H1 (cell line): ENCODE results near the gene VAPA. TPM values are rescaled to one million over a fixed set of nuclear protein-coding genes. Genes with fewer than 3 reads are reported as not detected.

Source experiments
- CTCF ChIA-PET: fragments of 300-600 bp; sonication (Branson Sonifier 250); formaldehyde crosslinking; loops from one replicate; lab custom pipeline; 2021; ENCODE audit not compliant: partially characterized antibody; lab: Charles Lee
- POLR2A ChIA-PET: fragments of 300-600 bp; sonication (Branson Sonifier 250); formaldehyde crosslinking; loops from one replicate; lab custom pipeline; 2021; ENCODE audit warnings: inconsistent platforms; ENCODE audit not compliant: partially characterized antibody; lab: Charles Lee
- DNase-seq, 2 experiments: peaks; one replicate each; pipeline versions ENCODE4 v3.0.0 to v3.0.0-alpha.2; 2010 to 2022; ENCODE audit warnings: low spot score in 2 of 2, low read depth in 1 of 2, mixed read lengths in 1 of 2
- FAIRE-seq: peaks from 2 replicates; lab custom pipeline; 2011; peaks lifted over from hg19 to GRCh38; lab: Jason Lieb, UNC
- H2AFZ ChIP-seq: 2 replicates; pipeline ENCODE4 v1.8.1; 2012; ENCODE audit warnings: low read length, inconsistent platforms
- H2AK5ac ChIP-seq: 2 replicates; pipeline ENCODE4 v1.6.1; 2013; ENCODE audit warnings: low read depth, low read length
- H2BK120ac ChIP-seq: replicated peaks from 2 replicates; pipeline ENCODE3; 2013; ENCODE audit warnings: low read depth, low read length, inconsistent platforms
- H2BK12ac ChIP-seq: 2 replicates; pipeline ENCODE4 v1.6.1; 2013; ENCODE audit warnings: low read depth, low read length
- H2BK15ac ChIP-seq: 2 replicates; pipeline ENCODE4 v1.6.1; 2013; ENCODE audit warnings: low read length
- H2BK20ac ChIP-seq: 2 replicates; pipeline ENCODE4 v1.6.1; 2013; ENCODE audit warnings: low read length
- H2BK5ac ChIP-seq: 2 replicates; pipeline ENCODE4 v1.6.1; 2013; ENCODE audit warnings: low read depth, low read length
- H3K14ac ChIP-seq: 2 replicates; pipeline ENCODE4 v1.6.1; 2013; ENCODE audit warnings: inconsistent platforms; ENCODE audit not compliant: insufficient read length
- H3K18ac ChIP-seq: 2 replicates; pipeline ENCODE4 v1.6.1; 2013; ENCODE audit warnings: low read length; ENCODE audit errors: extremely low read depth
- H3K23ac ChIP-seq: 2 replicates; pipeline ENCODE4 v1.6.1; 2013; ENCODE audit warnings: inconsistent platforms; ENCODE audit not compliant: insufficient read length
- H3K23me2 ChIP-seq: 2 replicates; pipeline ENCODE4 v1.6.1; 2013; ENCODE audit warnings: low read depth, low read length
- H3K27ac ChIP-seq: 2 replicates; pipeline ENCODE4 v1.6.1; 2011; ENCODE audit warnings: low read depth, low read length, inconsistent platforms
- H3K27me3 ChIP-seq, 4 experiments: replicated peaks in 1 of 4; 1 replicate in 1 of 4; 2 replicates in 3 of 4; pipeline versions ENCODE4 v1.6.1 to v1.8.1; 2011 to 2013; ENCODE audit warnings: low read length in 3 of 4, mild to moderate bottlenecking in 3 of 4, inconsistent platforms in 2 of 4, mixed read lengths in 2 of 4, moderate library complexity in 1 of 4; ENCODE audit not compliant: control insufficient read depth in 3 of 4, insufficient read depth in 3 of 4; ENCODE audit errors: extremely low read depth in 1 of 4
- H3K36me3 ChIP-seq, 4 experiments: 2 replicates each; pipeline versions ENCODE4 v1.6.1 to v1.8.1; 2011 to 2013; ENCODE audit warnings: mild to moderate bottlenecking in 4 of 4, low read length in 3 of 4, moderate library complexity in 2 of 4, control low read depth in 1 of 4, inconsistent platforms in 1 of 4; ENCODE audit not compliant: insufficient read depth in 4 of 4, control insufficient read depth in 2 of 4
- H3K4ac ChIP-seq: replicated peaks from 2 replicates; pipeline ENCODE3; 2013; ENCODE audit warnings: low read length, low read depth, mixed read lengths, inconsistent platforms; ENCODE audit not compliant: insufficient read length
- H3K4me1 ChIP-seq, 4 experiments: replicated peaks in 1 of 4; 1 replicate in 1 of 4; 2 replicates in 3 of 4; pipeline versions ENCODE4 v1.6.1 to v1.8.1; 2011 to 2013; ENCODE audit warnings: low read length in 3 of 4, inconsistent platforms in 2 of 4, mixed read lengths in 1 of 4; ENCODE audit not compliant: insufficient read depth in 4 of 4, control insufficient read depth in 3 of 4
- H3K4me2 ChIP-seq, 2 experiments: 2 replicates each; pipeline versions ENCODE4 v1.6.1 to v1.8.1; 2011 to 2013; ENCODE audit warnings: low read depth in 2 of 2, low read length in 2 of 2, control low read depth in 1 of 2, inconsistent platforms in 1 of 2, mild to moderate bottlenecking in 1 of 2; ENCODE audit not compliant: insufficient read depth in 1 of 2
- H3K4me3 ChIP-seq, 4 experiments: fragments of 200-600, 300-600 bp in 1 of 4; sonication (generic), shearing (Covaris generic), sonication (Bioruptor Twin) in 1 of 4; 2 replicates each; pipeline versions ENCODE4 v1.5.1 to v1.8.1; 2011 to 2016; ENCODE audit warnings: low read length in 4 of 4, low read depth in 3 of 4, control low read depth in 2 of 4, inconsistent platforms in 2 of 4, mild to moderate bottlenecking in 2 of 4, mixed read lengths in 1 of 4, moderate library complexity in 1 of 4; ENCODE audit not compliant: insufficient read depth in 2 of 4; ENCODE audit errors: extremely low read depth in 1 of 4
- H3K56ac ChIP-seq: replicated peaks from 2 replicates; pipeline ENCODE3; 2013; ENCODE audit warnings: low read depth, mild to moderate bottlenecking, mixed read lengths, low read length, inconsistent platforms; ENCODE audit not compliant: insufficient read length
- H3K79me1 ChIP-seq: 2 replicates; pipeline ENCODE4 v1.6.1; 2013; ENCODE audit warnings: low read depth, low read length, control low read depth
- H3K79me2 ChIP-seq, 2 experiments: 2 replicates each; pipeline versions ENCODE4 v1.6.1 to v1.8.1; 2012 to 2013; ENCODE audit warnings: low read length in 2 of 2, mild to moderate bottlenecking in 2 of 2, inconsistent platforms in 1 of 2; ENCODE audit not compliant: insufficient read depth in 2 of 2, control insufficient read depth in 1 of 2
- H3K9ac ChIP-seq, 4 experiments: replicated peaks in 1 of 4; 1 replicate in 1 of 4; 2 replicates in 3 of 4; pipeline versions ENCODE4 v1.6.1 to v1.8.1; 2011 to 2013; ENCODE audit warnings: low read depth in 3 of 4, low read length in 3 of 4, control low read depth in 2 of 4, mild to moderate bottlenecking in 2 of 4, moderate library complexity in 2 of 4, inconsistent platforms in 1 of 4; ENCODE audit errors: extremely low read depth in 1 of 4
- H3K9me3 ChIP-seq, 2 experiments: 2 replicates each; pipeline versions ENCODE4 v1.6.1 to v1.8.1; 2012 to 2013; ENCODE audit warnings: mild to moderate bottlenecking in 2 of 2, moderate library complexity in 2 of 2, control low read depth in 1 of 2, inconsistent platforms in 1 of 2, low read depth in 1 of 2, low read length in 1 of 2, mixed read lengths in 1 of 2; ENCODE audit not compliant: insufficient read depth in 2 of 2
- H4K20me1 ChIP-seq, 2 experiments: replicated peaks in 1 of 2; 2 replicates each; pipeline versions ENCODE3 to v1.8.1; 2011 to 2013; ENCODE audit warnings: inconsistent platforms in 2 of 2, low read length in 2 of 2, mild to moderate bottlenecking in 1 of 2; ENCODE audit not compliant: insufficient read depth in 2 of 2, control insufficient read depth in 1 of 2
- H4K5ac ChIP-seq: 2 replicates; pipeline ENCODE4 v1.6.1; 2013; ENCODE audit warnings: low read length, low read depth, mixed read lengths, inconsistent platforms; ENCODE audit not compliant: insufficient read length
- H4K8ac ChIP-seq: 2 replicates; pipeline ENCODE4 v1.8.0; 2013; ENCODE audit warnings: mild to moderate bottlenecking, moderate library complexity, low read length, inconsistent platforms; ENCODE audit not compliant: insufficient read depth; ENCODE audit errors: extremely low read depth
- H4K91ac ChIP-seq: replicated peaks from 2 replicates; pipeline ENCODE3; 2013; ENCODE audit warnings: low read length, mixed read lengths, inconsistent platforms; ENCODE audit not compliant: insufficient read length
- BACH1 ChIP-seq: IDR thresholded peaks from 2 replicates; pipeline ENCODE4 v1.6.1; 2012; ENCODE audit warnings: low read length, improper control_type of control experiment
- CBX5 ChIP-seq: fragments of 300-800, 300-1000 bp; sonication (generic); IDR thresholded peaks from 2 replicates; pipeline ENCODE4 v1.7.1; 2016; ENCODE audit warnings: antibody characterized with exemption, low read length, low read depth
- EZH2 ChIP-seq: fragments of 200-600 bp; sonication (generic); IDR thresholded peaks from 2 replicates; pipeline ENCODE4 v1.7.1; 2012; ENCODE audit warnings: low read depth, mild to moderate bottlenecking, moderate library complexity, low read length, inconsistent platforms; ENCODE audit not compliant: severe bottlenecking
- MAFK ChIP-seq: IDR thresholded peaks from 2 replicates; pipeline ENCODE4 v1.6.1; 2012; ENCODE audit warnings: low read depth, mild to moderate bottlenecking, improper control_type of control experiment, low read length
- PHF8 ChIP-seq: fragments of 200-600 bp; sonication (generic); conservative IDR thresholded peaks from 2 replicates; pipeline ENCODE4 v1.7.1; 2012; ENCODE audit warnings: low read depth, mild to moderate bottlenecking, inconsistent platforms, low read length, moderate library complexity
- RNF2 ChIP-seq: fragments of 200-900, 300-1000 bp; sonication (generic); IDR thresholded peaks from 2 replicates; pipeline ENCODE4 v1.7.1; 2016; ENCODE audit warnings: borderline replicate concordance, low read depth, mild to moderate bottlenecking, antibody characterized with exemption, low read length; ENCODE audit not compliant: poor library complexity, severe bottlenecking; ENCODE audit errors: missing control alignments
- SIN3A ChIP-seq, 2 experiments: IDR thresholded peaks in 1 of 2; conservative IDR thresholded peaks in 1 of 2; 2 replicates each; pipeline ENCODE4 v1.6.1; 2011 to 2012; ENCODE audit warnings: low read length in 2 of 2, improper control_type of control experiment in 1 of 2, low read depth in 1 of 2, mild to moderate bottlenecking in 1 of 2
- polyA plus RNA-seq, 7 experiments: library from polyadenylated mRNA; depleted of rRNA in 3 of 7; stranded (reverse) in 5 of 7; unstranded in 2 of 7; fragments of >200 nt in 5 of 7; fragments of 200-250 nt in 2 of 7; gene quantifications; 1 replicate in 5 of 7; 2 replicates in 1 of 7; 4 replicates in 1 of 7; pipeline versions ENCODE4 v1.2.1 to v1.2.3, GENCODE V29; 2011 to 2013; ENCODE audit warnings: missing spikeins in 2 of 7, mixed read lengths in 2 of 7
- total RNA-seq: library from RNA; stranded (reverse); fragmentation: NEBNext Ultra II Directional; extraction: Animal tissue kit (Norgen Biotek cat#: 25700); gene quantifications from 2 replicates; pipeline ENCODE4 v1.2.1, GENCODE V29; 2021

Gene VAPA
- total and polyA plus RNA-seq, 2 of the 8 experiments (the other 6 are each of a cell fraction or from before 2014, with no cell fraction given): 79.7 to 130 TPM

DNA sequence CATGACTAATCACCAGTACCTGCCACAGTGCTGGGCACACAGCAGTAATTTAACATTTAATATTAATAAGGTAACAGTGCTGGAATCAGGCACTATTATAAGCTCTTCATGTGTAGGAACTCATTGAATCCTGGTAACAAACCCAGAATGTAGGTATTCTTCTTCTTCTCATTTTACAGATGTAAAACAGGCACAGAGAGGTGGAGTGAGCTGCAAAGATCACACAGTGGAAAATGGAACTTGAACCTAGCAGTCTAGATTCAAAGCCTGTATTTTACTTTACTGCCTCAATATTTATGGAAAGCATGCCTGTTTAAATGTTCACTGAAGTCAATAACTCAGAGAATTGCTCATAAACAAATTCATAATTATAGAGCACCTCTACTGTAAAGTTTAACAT lies 3.7 kb upstream of the VAPA start:
- Histone ChIP-seq H2AK5ac (no peak overlapping the region), H3K23ac (no peak overlapping the region), H4K20me1 (peaks cover under 1 to 3% of the 10 kb centered on the region in 2 experiments), H3K27ac (no peak overlapping the region), H2BK120ac (no peak overlapping the region), H2AFZ (no peak overlapping the region), H3K23me2 (peaks cover 5% of the 10 kb centered on the region; the same call in 1 of the 2 replicates), H3K4me2 (no peak overlapping the region), H3K18ac (no peak overlapping the region), H4K91ac (no peak overlapping the region), H3K56ac (no peak overlapping the region), H2BK5ac (no peak overlapping the region), H3K27me3 (no peaks in the 10 kb centered on the region), H3K4ac (no peak overlapping the region), H3K14ac (no peak overlapping the region), H2BK12ac (no peak overlapping the region), H3K4me3 (no peak overlapping the region), H3K79me1 (no peaks in the 10 kb centered on the region), H2BK15ac (no peak overlapping the region), H3K36me3 (no peaks in the 10 kb centered on the region), H4K8ac (no peak overlapping the region), H3K79me2 (peaks cover 5 to 6% of the 10 kb centered on the region in 2 experiments), H3K4me1 (peaks cover 0 to 4% (median 0%) of the 10 kb centered on the region in 4 experiments; a peak in 2 of 7 replicates), H3K9me3 (no peaks in the 10 kb centered on the region), H3K9ac (no peak overlapping the region), H4K5ac (no peak overlapping the region), H2BK20ac (no peak overlapping the region)
- CTCF ChIA-PET: no interaction called here
- no peak for DNase-seq
- no peak for TF ChIP-seq PHF8
- no peak for TF ChIP-seq CBX5
- no peak for TF ChIP-seq MAFK
- no peak for TF ChIP-seq RNF2
- no peak for TF ChIP-seq BACH1
- no peak for TF ChIP-seq EZH2
- TF ChIP-seq SIN3A (conservative IDR thresholded peaks at IDR 0.05 in 1 of 2, IDR thresholded peaks at IDR 0.05 in 1 of 2; ENCODE audit: low read depth in 1 of 2, low read length in 2 of 2): no peak
- POLR2A ChIA-PET: no interaction called here
- no peak for FAIRE-seq
